Measurements from ENCODE around the gene ZNF70. TPM values are rescaled to one million over a fixed set of nuclear protein-coding genes. Genes with fewer than 3 reads are reported as not detected.

The ZNF70 gene
- total RNA-seq, 1 donor from 2014 or later = 4.0 TPM

GRCh38 chr22:23708270-23708669, 42.6 kb downstream of the ZNF70 start:
- no peak overlapping the region for H3K4me3 ChIP-seq
- TF ChIP-seq, protein P1, sequence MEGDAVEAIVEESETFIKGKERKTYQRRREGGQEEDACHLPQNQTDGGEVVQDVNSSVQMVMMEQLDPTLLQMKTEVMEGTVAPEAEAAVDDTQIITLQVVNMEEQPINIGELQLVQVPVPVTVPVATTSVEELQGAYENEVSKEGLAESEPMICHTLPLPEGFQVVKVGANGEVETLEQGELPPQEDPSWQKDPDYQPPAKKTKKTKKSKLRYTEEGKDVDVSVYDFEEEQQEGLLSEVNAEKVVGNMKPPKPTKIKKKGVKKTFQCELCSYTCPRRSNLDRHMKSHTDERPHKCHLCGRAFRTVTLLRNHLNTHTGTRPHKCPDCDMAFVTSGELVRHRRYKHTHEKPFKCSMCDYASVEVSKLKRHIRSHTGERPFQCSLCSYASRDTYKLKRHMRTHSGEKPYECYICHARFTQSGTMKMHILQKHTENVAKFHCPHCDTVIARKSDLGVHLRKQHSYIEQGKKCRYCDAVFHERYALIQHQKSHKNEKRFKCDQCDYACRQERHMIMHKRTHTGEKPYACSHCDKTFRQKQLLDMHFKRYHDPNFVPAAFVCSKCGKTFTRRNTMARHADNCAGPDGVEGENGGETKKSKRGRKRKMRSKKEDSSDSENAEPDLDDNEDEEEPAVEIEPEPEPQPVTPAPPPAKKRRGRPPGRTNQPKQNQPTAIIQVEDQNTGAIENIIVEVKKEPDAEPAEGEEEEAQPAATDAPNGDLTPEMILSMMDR (IDR thresholded peaks at IDR 0.05; ENCODE audit: borderline replicate concordance) = no peak
- H3K27ac ChIP-seq (replicated peaks) = no peak overlapping the region
- intact Hi-C loops (cut with micrococcal nuclease) = no loop called here
- H3K4me1 ChIP-seq = no peaks in the 10 kb centered on the region
- DNase-seq = no peak
- H3K9me3 ChIP-seq (replicated peaks) = no peaks in the 10 kb centered on the region
- peaks cover 99% of the 10 kb centered on the region for H3K36me3 ChIP-seq
- H3K27me3 ChIP-seq (ENCODE audit: low read depth) = no peaks in the 10 kb centered on the region

GRCh38 chr22:23705358-23705757, 45.6 kb downstream of the ZNF70 start:
- TF ChIP-seq, protein P1 (IDR thresholded peaks at IDR 0.05; ENCODE audit: borderline replicate concordance) = no peak
- no peak overlapping the region for H3K4me3 ChIP-seq
- DNase-seq = no peak
- H3K27me3 ChIP-seq (ENCODE audit: low read depth) = no peaks in the 10 kb centered on the region
- peaks cover 96% of the 10 kb centered on the region for H3K36me3 ChIP-seq
- intact Hi-C loops (cut with micrococcal nuclease) = no loop called here
- no peaks in the 10 kb centered on the region for H3K9me3 ChIP-seq (replicated peaks)
- peaks cover 5% of the 10 kb centered on the region for H3K4me1 ChIP-seq
- H3K27ac ChIP-seq (replicated peaks) = no peak overlapping the region

- TF ChIP-seq, protein P1 (IDR thresholded peaks at IDR 0.05; ENCODE audit: borderline replicate concordance) = no peak
- intact Hi-C loops (cut with micrococcal nuclease) = no loop called here
These were observed 46.1 kb downstream of the ZNF70 start for GRCh38 chr22:23704829-23705228.

DNA sequence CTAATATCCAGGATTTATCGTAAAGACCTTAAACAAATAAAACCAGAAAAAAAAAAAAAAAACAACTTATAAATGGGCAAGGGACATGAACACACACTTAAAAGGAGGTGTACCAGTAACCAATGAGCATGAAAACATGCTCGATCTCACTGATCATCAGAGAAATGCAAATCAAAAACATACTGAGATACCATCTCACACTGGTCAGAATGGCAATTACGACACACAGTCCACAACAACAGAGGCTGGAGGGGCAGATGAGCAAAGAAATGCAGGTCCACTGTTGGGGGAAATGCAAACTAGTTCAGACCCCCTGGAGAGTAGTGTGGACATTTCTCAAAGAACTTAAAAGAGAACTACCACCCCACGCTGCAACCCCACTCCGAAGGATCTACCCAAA, 46.9 kb downstream of the ZNF70 start:
- TF ChIP-seq, protein P1 (IDR thresholded peaks at IDR 0.05; ENCODE audit: borderline replicate concordance) = no peak
- Histone ChIP-seq H3K4me3 (no peak overlapping the region), H3K27ac (replicated peaks) (no peak overlapping the region), H3K36me3 (peaks cover 90% of the 10 kb centered on the region), H3K27me3 (ENCODE audit: low read depth) (no peaks in the 10 kb centered on the region), H3K4me1 (peaks cover 5% of the 10 kb centered on the region), H3K9me3 (replicated peaks) (no peaks in the 10 kb centered on the region)
- intact Hi-C loops (cut with micrococcal nuclease) = no loop called here
- no peak for DNase-seq

More at GRCh38 chr22:23704829-23705228, 46.1 kb downstream of the ZNF70 start:
- H3K4me3 ChIP-seq = no peak overlapping the region
- H3K36me3 ChIP-seq = peaks cover 96% of the 10 kb centered on the region
- no peak for DNase-seq
- no peaks in the 10 kb centered on the region for H3K9me3 ChIP-seq (replicated peaks)
- H3K4me1 ChIP-seq = peaks cover 5% of the 10 kb centered on the region
- H3K27ac ChIP-seq (replicated peaks) = no peak overlapping the region
- H3K27me3 ChIP-seq (ENCODE audit: low read depth) = no peaks in the 10 kb centered on the region

DNA sequence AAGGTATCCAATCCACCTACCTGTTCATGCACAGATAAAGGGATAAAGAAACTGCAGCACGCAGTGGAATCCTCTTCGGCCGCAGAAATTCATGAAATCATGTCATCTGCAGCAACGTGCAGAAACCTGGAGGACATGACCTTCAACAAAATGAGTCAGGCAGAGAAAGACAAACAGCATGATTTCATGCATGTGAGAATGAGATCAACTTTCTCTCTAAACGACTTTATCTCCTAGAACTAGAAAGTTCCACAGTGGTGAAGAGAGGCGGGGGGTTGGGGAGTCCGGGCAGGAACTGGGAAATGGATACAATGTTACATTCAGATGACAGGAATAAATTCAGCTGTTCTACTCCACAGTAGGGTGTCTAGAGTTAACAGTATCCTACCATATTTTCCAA, 50.2 kb downstream of the ZNF70 start:
- Histone ChIP-seq H3K36me3 (peaks cover 62% of the 10 kb centered on the region), H3K27ac (replicated peaks) (no peak overlapping the region), H3K4me3 (no peak overlapping the region), H3K4me1 (peaks cover 5% of the 10 kb centered on the region), H3K27me3 (ENCODE audit: low read depth) (no peaks in the 10 kb centered on the region), H3K9me3 (replicated peaks) (no peaks in the 10 kb centered on the region)
- TF ChIP-seq, protein P1 (IDR thresholded peaks at IDR 0.05; ENCODE audit: borderline replicate concordance) = no peak
- intact Hi-C loops (cut with micrococcal nuclease) = no loop called here
- DNase-seq = no peak
